HepG2 (cell line): Measurements from ENCODE around the gene COL18A1. TPM values are rescaled to one million over a fixed set of nuclear protein-coding genes. Genes with fewer than 3 reads are reported as not detected.

Source experiments
- ARID2 ChIP-seq: sonication (generic); formaldehyde crosslinking; IDR thresholded peaks from 2 replicates; pipeline ENCODE4 v1.8.1; 2022; ENCODE audit warnings: mild to moderate bottlenecking, missing genetic modification reagents, borderline replicate concordance
- ATF1 ChIP-seq: IDR thresholded peaks from 2 replicates; pipeline ENCODE4 v1.6.1; 2016; ENCODE audit warnings: mild to moderate bottlenecking, control low read depth
- BCL6 ChIP-seq: IDR thresholded peaks from 2 replicates; pipeline ENCODE4 v1.6.1; 2016; ENCODE audit warnings: missing genetic modification reagents, missing compliant biosample characterization
- BCLAF1 ChIP-seq: fragments of 450-650 bp; IDR thresholded peaks from 2 replicates; pipeline ENCODE4 v1.6.1; 2017; ENCODE audit warnings: mild to moderate bottlenecking
- CENPBD1 ChIP-seq: sonication (generic); formaldehyde crosslinking; IDR thresholded peaks from 2 replicates; pipeline ENCODE4 v1.8.0; 2022; ENCODE audit warnings: missing genetic modification reagents, low read depth, mild to moderate bottlenecking, borderline replicate concordance
- DMAP1 ChIP-seq: IDR thresholded peaks from 2 replicates; pipeline ENCODE4 v1.6.1; 2016
- E2F5 ChIP-seq: sonication (generic); formaldehyde crosslinking; conservative IDR thresholded peaks from 2 replicates; pipeline ENCODE4 v1.4.0; 2020; ENCODE audit warnings: missing genetic modification reagents
- HNRNPK ChIP-seq: fragments of 200-400 bp; formaldehyde crosslinking; IDR thresholded peaks from 2 replicates; pipeline ENCODE4 v1.6.1; 2018; ENCODE audit warnings: low read length, low read depth, moderate library complexity, mild to moderate bottlenecking; ENCODE audit not compliant: poor library complexity, severe bottlenecking
- KDM6A ChIP-seq: IDR thresholded peaks from 2 replicates; pipeline ENCODE4 v1.6.1; 2016; ENCODE audit warnings: low read depth
- MAFG ChIP-seq: sonication (generic); formaldehyde crosslinking; IDR thresholded peaks from 2 replicates; pipeline ENCODE4 v1.5.1; 2020; ENCODE audit warnings: mild to moderate bottlenecking, missing genetic modification reagents
- NPAS2 ChIP-seq: sonication (generic); formaldehyde crosslinking; IDR thresholded peaks from 2 replicates; pipeline ENCODE4 v1.8.0; 2022; ENCODE audit warnings: mild to moderate bottlenecking, missing genetic modification reagents, borderline replicate concordance
- NR2F6 ChIP-seq, 2 experiments: IDR thresholded peaks; 2 replicates each; pipeline ENCODE4 v1.6.1; 2016; ENCODE audit warnings: antibody characterized with exemption in 1 of 2, mild to moderate bottlenecking in 1 of 2
- SAFB2 ChIP-seq: sonication (generic); formaldehyde crosslinking; IDR thresholded peaks from 2 replicates; pipeline ENCODE4 v1.5.1; 2020; ENCODE audit warnings: missing genetic modification reagents, low read depth, mild to moderate bottlenecking, borderline replicate concordance
- ZBED4 ChIP-seq: sonication (generic); formaldehyde crosslinking; IDR thresholded peaks from 2 replicates; pipeline ENCODE4 v1.4.0; 2020; ENCODE audit warnings: missing genetic modification reagents, borderline replicate concordance
- ZFP36L1 ChIP-seq: sonication (generic); formaldehyde crosslinking; IDR thresholded peaks from 2 replicates; pipeline ENCODE4 v1.8.0; 2022; ENCODE audit warnings: mild to moderate bottlenecking, missing genetic modification reagents, moderate library complexity
- ZFP37 ChIP-seq: sonication (generic); formaldehyde crosslinking; IDR thresholded peaks from 2 replicates; pipeline ENCODE4 v1.4.0; 2020; ENCODE audit warnings: missing genetic modification reagents, borderline replicate concordance
- ZFP41 ChIP-seq: sonication (generic); formaldehyde crosslinking; IDR thresholded peaks from 2 replicates; pipeline ENCODE4 v1.4.0; 2020; ENCODE audit warnings: mild to moderate bottlenecking, missing genetic modification reagents, borderline replicate concordance
- ZNF333 ChIP-seq: sonication (generic); formaldehyde crosslinking; IDR thresholded peaks from 2 replicates; pipeline ENCODE4 v1.4.0; 2020; ENCODE audit warnings: mild to moderate bottlenecking, missing genetic modification reagents, borderline replicate concordance
- ZNF597 ChIP-seq: sonication (generic); formaldehyde crosslinking; IDR thresholded peaks from 2 replicates; pipeline ENCODE4 v1.5.0; 2020; ENCODE audit warnings: missing genetic modification reagents
- ZNF790 ChIP-seq: sonication (generic); formaldehyde crosslinking; IDR thresholded peaks from 2 replicates; pipeline ENCODE4 v1.8.0; 2022; ENCODE audit warnings: missing genetic modification reagents, mild to moderate bottlenecking, borderline replicate concordance
- polyA plus RNA-seq, 8 experiments: library from polyadenylated mRNA; depleted of rRNA in 3 of 8; stranded (reverse) in 7 of 8; unstranded in 1 of 8; fragments of >200 nt; fragmentation: Illumina TruSeq in 4 of 8; extraction: Trizol in 4 of 8; gene quantifications; 2 replicates each; pipeline versions ENCODE4 v1.2.1 to v1.2.3, GENCODE V29; 2011 to 2016; ENCODE audit warnings: low read depth in 4 of 8, missing spikeins in 1 of 8, mixed read lengths in 1 of 8; ENCODE audit not compliant: insufficient read depth in 1 of 8
- total RNA-seq, 5 experiments: library from RNA; depleted of rRNA; stranded (reverse); fragments of >200 nt; fragmentation: Illumina TruSeq; extraction: Trizol; gene quantifications; 2 replicates each; pipeline ENCODE4 v1.2.3, GENCODE V29; 2016; ENCODE audit warnings: low read depth in 1 of 5

The COL18A1 gene
- total and polyA plus RNA-seq, 2 of the 13 experiments (the other 11 are each of a cell fraction or from before 2014, with no cell fraction given): 79.0 to 102 TPM

- TF ChIP-seq HNRNPK (no peak), ZBED4 (CRISPR knock-in tag) (no peak), MAFG (no peak), ARID2 (CRISPR knock-in tag) (no peak), CENPBD1 (CRISPR knock-in tag) (no peak), DMAP1 (CRISPR knock-in tag) (peak; percentile 90), KDM6A (no peak), SAFB2 (CRISPR knock-in tag) (no peak), BCL6 (CRISPR knock-in tag) (0 out of 2 replicates have a peak, but pooled peaks have one; percentile 9), ZFP36L1 (CRISPR knock-in tag) (no peak), E2F5 (0 out of 2 replicates have a peak, but pooled peaks have one; percentile 51), ZNF597 (CRISPR knock-in tag) (no peak), BCLAF1 (no peak), ZNF333 (CRISPR knock-in tag) (no peak), NR2F6 (IDR thresholded peaks at IDR 0.05) (no peak), NR2F6 (CRISPR knock-in tag; IDR thresholded peaks at IDR 0.05) (peak; percentile 21; the same call in 1 of the 2 replicates), NPAS2 (no peak), ZFP41 (CRISPR knock-in tag) (no peak), ZFP37 (no peak), ATF1 (CRISPR knock-in tag) (no peak), ZNF790 (CRISPR knock-in tag) (0 out of 2 replicates have a peak, but pooled peaks have one; percentile 53)
These were observed 136.5 kb downstream of the COL18A1 start (continued) for GRCh38 chr21:45541221-45542039.
